ENCODE results near the gene ERLIN1. TPM values are rescaled to one million over a fixed set of nuclear protein-coding genes. Genes with fewer than 3 reads are reported as not detected.

The ERLIN1 gene
- total RNA-seq, 6 experiments from 2014 or later, result 56.9 to 83.1 (median 74.2) TPM

GRCh38 chr10:100172349-100172748 is 13.5 kb downstream of the ERLIN1 start:
- no peak for TF ChIP-seq CTCF (IDR thresholded peaks at IDR 0.05)
- Mint-ChIP-seq H3K4me3 (no peak overlapping the region), H3K9me3 (no peaks in the 10 kb centered on the region), H3K27ac (no peak overlapping the region), H3K36me3 (ENCODE audit: low read depth) (peaks cover 35% of the 10 kb centered on the region), H3K4me1 (ENCODE audit: low read depth) (peaks cover 6% of the 10 kb centered on the region), H3K27me3 (ENCODE audit: insufficient read depth) (no peaks in the 10 kb centered on the region)
- DNase-seq, result no peak

- no peak for TF ChIP-seq CTCF (IDR thresholded peaks at IDR 0.05)
- DNase-seq, result no peak
- H3K27ac Mint-ChIP-seq, result no peak overlapping the region
- H3K9me3 Mint-ChIP-seq, result no peaks in the 10 kb centered on the region
- no peaks in the 10 kb centered on the region for H3K27me3 Mint-ChIP-seq (ENCODE audit: insufficient read depth)
- H3K36me3 Mint-ChIP-seq (ENCODE audit: low read depth), result peaks cover 34% of the 10 kb centered on the region
- H3K4me1 Mint-ChIP-seq (ENCODE audit: low read depth), result peaks cover 16% of the 10 kb centered on the region
- H3K4me3 Mint-ChIP-seq, result no peak overlapping the region
Observed at GRCh38 chr10:100168313-100168643, 17.6 kb downstream of the ERLIN1 start.

- Mint-ChIP-seq H3K27ac (no peak overlapping the region), H3K27me3 (ENCODE audit: insufficient read depth) (no peaks in the 10 kb centered on the region), H3K36me3 (ENCODE audit: low read depth) (peaks cover 28% of the 10 kb centered on the region), H3K4me1 (ENCODE audit: low read depth) (peaks cover 16% of the 10 kb centered on the region), H3K4me3 (no peak overlapping the region), H3K9me3 (no peaks in the 10 kb centered on the region)
- TF ChIP-seq CTCF (IDR thresholded peaks at IDR 0.05), result no peak
- DNase-seq, result no peak
Observed at GRCh38 chr10:100167553-100168312, 18.1 kb downstream of the ERLIN1 start.

GRCh38 chr10:100163704-100164621 is 21.9 kb downstream of the ERLIN1 start:
- Mint-ChIP-seq H3K36me3 (ENCODE audit: low read depth) (peaks cover 22% of the 10 kb centered on the region), H3K4me3 (no peak overlapping the region), H3K27me3 (ENCODE audit: insufficient read depth) (no peaks in the 10 kb centered on the region), H3K4me1 (ENCODE audit: low read depth) (peaks cover 10% of the 10 kb centered on the region), H3K27ac (peak overlapping the region; percentile 34; the same call in 1 of the 2 replicates), H3K9me3 (no peaks in the 10 kb centered on the region)
- no peak for DNase-seq
- TF ChIP-seq CTCF (IDR thresholded peaks at IDR 0.05), result no peak

- no peak for TF ChIP-seq CTCF (IDR thresholded peaks at IDR 0.05)
- H3K27me3 Mint-ChIP-seq (ENCODE audit: insufficient read depth), result no peaks in the 10 kb centered on the region
- no peak for DNase-seq
- peaks cover 30% of the 10 kb centered on the region for H3K36me3 Mint-ChIP-seq (ENCODE audit: low read depth)
- no peak overlapping the region for H3K4me3 Mint-ChIP-seq
- no peak overlapping the region for H3K27ac Mint-ChIP-seq
- H3K9me3 Mint-ChIP-seq, result no peaks in the 10 kb centered on the region
- H3K4me1 Mint-ChIP-seq (ENCODE audit: low read depth), result peaks cover 10% of the 10 kb centered on the region
Observed at GRCh38 chr10:100162696-100163095, 23.1 kb downstream of the ERLIN1 start.

All from HFFc6 (cell line).